Subcutaneous adipose tissue (tissue), 4 donors: ENCODE results near the gene KCNMA1. TPM values are rescaled to one million over a fixed set of nuclear protein-coding genes. Genes with fewer than 3 reads are reported as not detected.

Experiments used
- CTCF ChIP-seq: fragments of 450-650 bp; IDR thresholded peaks from one replicate; pipeline ENCODE4 v1.5.1; 2016; ENCODE audit warnings: low read depth, mild to moderate bottlenecking, control low read depth, antibody characterized with exemption, moderate library complexity
- total RNA-seq, 4 donors: library from RNA; depleted of rRNA; stranded (reverse); fragments of >200 nt; gene quantifications; one replicate each; pipeline ENCODE4 v1.1.0, GENCODE V29; 2016

The KCNMA1 gene
- total RNA-seq, 4 donors from 2014 or later, result 10.3 to 91.5 (median 23.8) TPM

GRCh38 chr10:77325233-77325537 lies 312.4 kb downstream of the KCNMA1 start:
- no peak for TF ChIP-seq CTCF

- TF ChIP-seq CTCF, result no peak
These were observed 315.8 kb downstream of the KCNMA1 start for GRCh38 chr10:77321838-77322237.

- no peak for TF ChIP-seq CTCF
These were observed 316.6 kb downstream of the KCNMA1 start for GRCh38 chr10:77320971-77321471.

- TF ChIP-seq CTCF, result no peak
These were observed 318.1 kb downstream of the KCNMA1 start for GRCh38 chr10:77319557-77319956.

GRCh38 chr10:77318739-77319138 lies 318.9 kb downstream of the KCNMA1 start:
- no peak for TF ChIP-seq CTCF

GRCh38 chr10:77317221-77317620 lies 320.4 kb downstream of the KCNMA1 start:
- no peak for TF ChIP-seq CTCF

- no peak for TF ChIP-seq CTCF
These were observed 322.0 kb downstream of the KCNMA1 start for GRCh38 chr10:77315496-77316129.
